GM12801 (cell line): Measurements from ENCODE around the gene BICRAL.

Experiments used
- CTCF ChIP-seq: IDR thresholded peaks from one replicate; pipeline ENCODE4 v1.5.1; 2011; ENCODE audit warnings: control low read depth; ENCODE audit not compliant: insufficient read length; ENCODE audit errors: extremely low read depth

The BICRAL gene

GRCh38 chr6:42829561-42830092 is 47.8 kb downstream of the BICRAL start:
- TF ChIP-seq CTCF, result no peak

GRCh38 chr6:42831237-42831636 is 49.4 kb downstream of the BICRAL start:
- TF ChIP-seq CTCF, result no peak

- no peak for TF ChIP-seq CTCF
Measured at GRCh38 chr6:42834056-42834455, 52.2 kb downstream of the BICRAL start.

DNA sequence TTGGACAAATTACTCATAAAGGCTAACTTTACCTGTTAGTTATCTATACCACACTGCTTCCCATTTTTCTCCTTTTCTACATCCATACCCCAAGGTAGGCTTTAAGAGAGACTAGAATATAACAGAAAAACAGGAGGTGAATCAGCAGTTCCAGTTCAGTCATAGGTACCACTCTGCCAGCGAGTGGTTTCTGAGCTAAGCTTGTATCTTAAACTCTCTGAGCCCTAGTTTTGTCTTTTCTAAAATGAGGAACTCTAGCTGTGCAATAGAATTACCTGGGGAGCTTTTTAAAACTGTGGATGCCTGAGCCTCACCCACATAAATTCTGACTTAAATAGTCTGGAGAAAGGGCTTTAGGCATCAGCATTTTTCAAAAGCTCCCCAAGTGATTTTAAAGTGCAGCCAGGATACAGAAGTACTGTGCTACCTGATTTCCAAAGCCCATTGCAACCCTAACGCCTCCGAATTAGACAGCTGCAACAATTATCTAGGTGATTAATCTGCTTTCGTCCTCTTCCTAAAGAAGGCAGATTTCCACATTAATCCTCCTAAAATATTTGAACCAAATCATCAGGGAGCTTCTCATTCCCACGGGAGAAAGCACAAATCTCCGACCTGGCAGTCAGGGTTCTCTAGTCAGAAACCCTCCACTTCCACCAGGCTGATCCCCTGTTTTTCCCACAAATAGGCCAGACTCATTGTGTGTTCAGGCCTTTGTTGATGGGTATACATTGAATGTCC is 60.2 kb downstream of the BICRAL start:
- no peak for TF ChIP-seq CTCF

DNA sequence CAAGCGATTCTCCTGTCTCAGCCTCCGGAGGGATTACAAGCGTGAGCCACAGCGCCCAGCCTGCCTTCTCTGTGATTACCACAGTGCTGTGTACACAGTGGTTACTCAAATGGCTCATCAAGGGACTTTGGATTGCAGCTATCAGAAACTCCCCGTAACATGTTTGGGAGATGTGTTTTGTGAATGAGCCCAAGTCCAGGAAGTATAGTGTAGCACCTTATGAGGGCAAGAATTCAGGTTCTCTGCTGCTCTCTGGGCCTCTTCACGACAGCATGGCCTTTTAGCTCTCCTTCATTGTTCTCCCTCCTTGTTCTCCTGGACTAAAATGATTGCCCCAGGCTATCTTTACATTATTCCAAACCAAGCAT is 63.5 kb downstream of the BICRAL start:
- TF ChIP-seq CTCF, result no peak

- TF ChIP-seq CTCF, result no peak
Measured at GRCh38 chr6:42846505-42846904, 64.7 kb downstream of the BICRAL start.

- no peak for TF ChIP-seq CTCF
Measured at GRCh38 chr6:42848700-42849099, 66.8 kb downstream of the BICRAL start.
